OCI-LY7 (cell line): ENCODE data around the gene ERICH3.

Source experiments
- EZH2phosphoT487 ChIP-seq: fragments of 200-600 bp; sonication (generic); IDR thresholded peaks from 2 replicates; pipeline ENCODE4 v1.6.1; 2018; ENCODE audit warnings: low read depth, borderline replicate concordance, mild to moderate bottlenecking, mixed run types, antibody characterized with exemption, low read length, moderate library complexity, mixed read lengths
- TF ChIP-seq, protein P1 (sequence below): fragments of 200-600 bp; sonication (generic); conservative IDR thresholded peaks from 2 replicates; pipeline ENCODE4 v1.5.1; 2014; ENCODE audit warnings: mild to moderate bottlenecking, antibody characterized with exemption, low read length, moderate library complexity, mixed read lengths

DNA sequence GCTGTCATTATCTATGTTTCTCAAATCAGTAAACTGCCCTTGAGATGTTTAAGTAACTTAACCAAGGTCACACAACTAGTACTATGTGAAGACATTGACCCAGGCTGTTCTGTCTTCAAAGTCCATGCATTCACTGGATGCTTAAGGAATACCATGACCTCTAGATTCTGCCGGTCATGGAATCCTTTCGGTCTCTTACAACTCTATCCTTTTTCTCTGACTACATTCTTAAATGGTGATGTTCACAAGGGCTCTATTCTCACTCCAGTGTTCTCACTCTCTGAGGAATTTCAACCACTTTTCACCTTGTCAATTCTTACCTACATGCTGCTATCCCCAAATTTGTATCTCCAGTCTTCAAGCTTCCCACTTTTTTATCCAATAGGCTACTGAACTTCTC lies 44.0 kb upstream of the ERICH3 start:
- TF ChIP-seq, protein P1, sequence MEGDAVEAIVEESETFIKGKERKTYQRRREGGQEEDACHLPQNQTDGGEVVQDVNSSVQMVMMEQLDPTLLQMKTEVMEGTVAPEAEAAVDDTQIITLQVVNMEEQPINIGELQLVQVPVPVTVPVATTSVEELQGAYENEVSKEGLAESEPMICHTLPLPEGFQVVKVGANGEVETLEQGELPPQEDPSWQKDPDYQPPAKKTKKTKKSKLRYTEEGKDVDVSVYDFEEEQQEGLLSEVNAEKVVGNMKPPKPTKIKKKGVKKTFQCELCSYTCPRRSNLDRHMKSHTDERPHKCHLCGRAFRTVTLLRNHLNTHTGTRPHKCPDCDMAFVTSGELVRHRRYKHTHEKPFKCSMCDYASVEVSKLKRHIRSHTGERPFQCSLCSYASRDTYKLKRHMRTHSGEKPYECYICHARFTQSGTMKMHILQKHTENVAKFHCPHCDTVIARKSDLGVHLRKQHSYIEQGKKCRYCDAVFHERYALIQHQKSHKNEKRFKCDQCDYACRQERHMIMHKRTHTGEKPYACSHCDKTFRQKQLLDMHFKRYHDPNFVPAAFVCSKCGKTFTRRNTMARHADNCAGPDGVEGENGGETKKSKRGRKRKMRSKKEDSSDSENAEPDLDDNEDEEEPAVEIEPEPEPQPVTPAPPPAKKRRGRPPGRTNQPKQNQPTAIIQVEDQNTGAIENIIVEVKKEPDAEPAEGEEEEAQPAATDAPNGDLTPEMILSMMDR = no peak
- TF ChIP-seq EZH2phosphoT487 = no peak
